Heart right ventricle (tissue), 16 donors: ENCODE data around the gene RALGAPA2. TPM values are rescaled to one million over a fixed set of nuclear protein-coding genes. Genes with fewer than 3 reads are reported as not detected.
"Not testable (repeated sequence)": the region's sequence is repeated elsewhere in the genome, so short reads cannot be mapped to it uniquely, and the experiment has no call there.

Source experiments
- ATAC-seq, 8 donors: fragments of 200-7000 bp; cut with Tn5 transposase; one replicate each; pipeline ENCODE4 v1.9.1; 2020; ENCODE audit warnings: mild to moderate bottlenecking in 8 of 8, moderate library complexity in 8 of 8, moderate number of reproducible peaks in 1 of 8
- DNase-seq, 2 donors: peaks; one replicate each; pipeline ENCODE4 v3.0.0-alpha.2; 2020
- H3K27ac ChIP-seq, 10 donors: fragments of 200-600 bp; sonication (generic) in 2 of 10; one replicate each; pipeline versions ENCODE4 v1.5.0 to v1.8.0; 2020 to 2022; ENCODE audit warnings: mild to moderate bottlenecking in 3 of 10
- H3K27me3 ChIP-seq, 7 donors: fragments of 200-600 bp; one replicate each; pipeline ENCODE4 v1.8.0; 2021 to 2022; ENCODE audit warnings: mild to moderate bottlenecking in 2 of 7
- H3K36me3 ChIP-seq, 9 donors: fragments of 200-600 bp; sonication (generic) in 1 of 9; one replicate each; pipeline versions ENCODE4 v1.5.0 to v1.8.0; 2020 to 2022; ENCODE audit warnings: mild to moderate bottlenecking in 2 of 9
- H3K4me1 ChIP-seq, 9 donors: fragments of 200-600 bp; sonication (generic) in 1 of 9; one replicate each; pipeline versions ENCODE4 v1.5.0 to v1.8.0; 2020 to 2022; ENCODE audit warnings: mild to moderate bottlenecking in 4 of 9
- H3K4me3 ChIP-seq, 10 donors: fragments of 200-600 bp; sonication (generic) in 2 of 10; one replicate each; pipeline versions ENCODE4 v1.5.0 to v1.8.0; 2020 to 2022; ENCODE audit warnings: mild to moderate bottlenecking in 7 of 10, moderate library complexity in 2 of 10
- H3K9me3 ChIP-seq, 11 donors: fragments of 200-600 bp in 10 of 11; sonication (generic) in 2 of 11; one replicate each; pipeline versions ENCODE4 v1.5.0 to v1.8.0; 2013 to 2022; ENCODE audit warnings: mild to moderate bottlenecking in 2 of 11, control low read depth in 1 of 11, moderate library complexity in 1 of 11
- CTCF ChIP-seq, 9 donors: fragments of 200-600 bp; sonication (generic) in 2 of 9; IDR thresholded peaks; one replicate each; pipeline versions ENCODE4 v1.5.0 to v1.8.0; 2021 to 2022; ENCODE audit warnings: antibody characterized with exemption in 9 of 9, mild to moderate bottlenecking in 5 of 9, moderate library complexity in 1 of 9
- WGBS, 2 donors: extraction: QIAGEN DNeasy Blood & Tissue Kit; methylation state at CpG; one replicate each; pipeline ENCODE4 v1.1.7; 2013; ENCODE audit warnings: inconsistent platforms in 1 of 2; 5-methylcytosine and 5-hydroxymethylcytosine counted together
- intact Hi-C, 10 donors: fragments of 100-400 bp; cut with DNase I; formaldehyde crosslinking; loops; one replicate each; pipeline versions ENCODE4 v1.11.1 to v1.14.2; 2022
- polyA plus RNA-seq, 2 donors: library from polyadenylated mRNA; stranded (reverse); fragments of 200-250 nt; gene quantifications; one replicate each; pipeline ENCODE4 v1.2.3, GENCODE V29; 2013
- total RNA-seq, 10 donors: library from RNA; stranded (reverse); fragmentation: NEBNext Ultra II Directional in 3 of 10; extraction: Animal tissue kit (Norgen Biotek cat#: 25700) in 3 of 10; gene quantifications; one replicate each; pipeline versions ENCODE4 v1.2.1 to v1.2.4, GENCODE V29; 2021 to 2023
- donor health status: Arrhythmogenic right ventricular cardiomyopathy.
- donor health status: ischemic (EF 13 %, LVEDD 7.1; RV severe dilation, severe dysfunction).
- donor health status: healthy with polysubstance abuse.
- donor health status: DM: no; HTN: yes; CAD: no.
- donor health status: DM: no; HTN: no; CAD: no.
- donor health status: ischemic (EF 25% LVEDD 6.9; RV normal size, moderate dysfunction).
- donor health status: ischemic (EF 25% LVEDD 5.7; RV mildly dilated, moderate dysfunction).
- donor health status: healthy.
- donor health status: DM: yes; HTN: yes; CAD: no.
- donor health status: Ischemic cardiomyopathy.
- donor health status: ischemic (EF 35%, LVEDD 5.7; RV mildly dilated, moderate dysfunction).
- donor health status: nonischemic (EF 11% LVEDD 7.7; RV severe dilation, severe dysfunction).
- donor health status: DM: yes; HTN: yes; CAD: no.
- donor health status: PGD.
- donor health status: ischemic (EF 29% LVEDD 5.4; RV normal size, mild dysfunction).
- donor health status: nonischemic (EF 23%, LVEDD 6.1; RV moderate dilation, normal function).

RALGAPA2 gene
- total and polyA plus RNA-seq, 12 donors = 4.1 to 26.8 (median 18.2) TPM

GRCh38 chr20:20547221-20547875 lies 165.1 kb downstream of the RALGAPA2 start:
- TF ChIP-seq CTCF (IDR thresholded peaks at IDR 0.05) = no peak
- H3K9me3 ChIP-seq = peaks cover 0 to 3% (median 0%) of the 10 kb centered on the region in 11 donors
- intact Hi-C loops = no loop called here
- no peak for ATAC-seq
- H3K4me1 ChIP-seq = no peaks in the 10 kb centered on the region
- no peak overlapping the region for H3K27ac ChIP-seq
- H3K4me3 ChIP-seq = no peak overlapping the region
- WGBS, 2 donors = 94 to 95% methylated on average over 5 of the region's 5 CpGs
- no peaks in the 10 kb centered on the region for H3K27me3 ChIP-seq
- DNase-seq = no peak
- H3K36me3 ChIP-seq = peaks cover 0 to 46% (median 10%) of the 10 kb centered on the region in 9 donors

GRCh38 chr20:20546402-20546801 lies 166.0 kb downstream of the RALGAPA2 start:
- WGBS, 2 donors = 68 to 77% methylated on average over 6 of the region's 6 CpGs
- TF ChIP-seq CTCF (IDR thresholded peaks at IDR 0.05) = no peak
- no peaks in the 10 kb centered on the region for H3K4me1 ChIP-seq
- H3K27me3 ChIP-seq = no peaks in the 10 kb centered on the region
- DNase-seq = no peak
- ATAC-seq = no peak
- intact Hi-C loops = no loop called here
- H3K27ac ChIP-seq = no peak overlapping the region
- H3K4me3 ChIP-seq = no peak overlapping the region
- peaks cover 0 to 52% (median 10%) of the 10 kb centered on the region in 9 donors for H3K36me3 ChIP-seq
- H3K9me3 ChIP-seq = peaks cover 0 to 3% (median 0%) of the 10 kb centered on the region in 11 donors

GRCh38 chr20:20543348-20543747 lies 169.1 kb downstream of the RALGAPA2 start:
- ATAC-seq, DNase-seq, H3K4me3 ChIP-seq, H3K4me1 ChIP-seq, H3K27ac ChIP-seq, H3K9me3 ChIP-seq, H3K27me3 ChIP-seq, intact Hi-C loops: not testable (repeated sequence)
- WGBS, 2 donors = 97 to 98% methylated on average over 6 to 7 of the region's 7 CpGs
- peaks cover 0 to 67% (median 10%) of the 10 kb centered on the region in 9 donors for H3K36me3 ChIP-seq

- DNase-seq (no peak), ATAC-seq (no peak)
- no peaks in the 10 kb centered on the region for H3K9me3 ChIP-seq
- 90 to 93% methylated on average over 6 of the region's 6 CpGs for WGBS, 2 donors
- H3K4me3 ChIP-seq = no peak overlapping the region
- intact Hi-C loops = no loop called here
- H3K27ac ChIP-seq = no peak overlapping the region
- H3K4me1 ChIP-seq = peaks cover 0 to under 1% (median 0%) of the 10 kb centered on the region in 9 donors
- no peak for TF ChIP-seq CTCF (IDR thresholded peaks at IDR 0.05)
- peaks cover 0 to 62% (median 2%) of the 10 kb centered on the region in 9 donors for H3K36me3 ChIP-seq
- H3K27me3 ChIP-seq = no peaks in the 10 kb centered on the region
Observed at GRCh38 chr20:20536240-20536933, 176.1 kb downstream of the RALGAPA2 start.

- no peak overlapping the region for H3K27ac ChIP-seq
- intact Hi-C loops = no loop called here
Observed at GRCh38 chr20:20535051-20535450, 177.4 kb downstream of the RALGAPA2 start.

More at GRCh38 chr20:20535051-20535450, 177.4 kb downstream of the RALGAPA2 start:
- peaks cover 0 to 12% (median 0%) of the 10 kb centered on the region in 9 donors for H3K4me1 ChIP-seq
- peaks cover 0 to 62% (median 3%) of the 10 kb centered on the region in 9 donors for H3K36me3 ChIP-seq
- ATAC-seq (no peak), DNase-seq (no peak)
- H3K27me3 ChIP-seq = no peaks in the 10 kb centered on the region
- TF ChIP-seq CTCF (IDR thresholded peaks at IDR 0.05) = no peak
- H3K4me3 ChIP-seq = no peak overlapping the region
- 82 to 83% methylated on average over 3 of the region's 3 CpGs for WGBS, 2 donors
- H3K9me3 ChIP-seq = no peaks in the 10 kb centered on the region
